Smooth muscle cell of trachea (primary cell): ENCODE measurements around the gene RAB6B. TPM values are rescaled to one million over a fixed set of nuclear protein-coding genes. Genes with fewer than 3 reads are reported as not detected.

Source experiments
- total RNA-seq: library from RNA; depleted of rRNA; stranded (reverse); fragments of >200 nt; gene quantifications from 2 replicates; pipeline ENCODE4 v1.2.1, GENCODE V29; 2014

Gene RAB6B
- 0.44 and 1.2 TPM in 2 replicates for total RNA-seq

DNA sequence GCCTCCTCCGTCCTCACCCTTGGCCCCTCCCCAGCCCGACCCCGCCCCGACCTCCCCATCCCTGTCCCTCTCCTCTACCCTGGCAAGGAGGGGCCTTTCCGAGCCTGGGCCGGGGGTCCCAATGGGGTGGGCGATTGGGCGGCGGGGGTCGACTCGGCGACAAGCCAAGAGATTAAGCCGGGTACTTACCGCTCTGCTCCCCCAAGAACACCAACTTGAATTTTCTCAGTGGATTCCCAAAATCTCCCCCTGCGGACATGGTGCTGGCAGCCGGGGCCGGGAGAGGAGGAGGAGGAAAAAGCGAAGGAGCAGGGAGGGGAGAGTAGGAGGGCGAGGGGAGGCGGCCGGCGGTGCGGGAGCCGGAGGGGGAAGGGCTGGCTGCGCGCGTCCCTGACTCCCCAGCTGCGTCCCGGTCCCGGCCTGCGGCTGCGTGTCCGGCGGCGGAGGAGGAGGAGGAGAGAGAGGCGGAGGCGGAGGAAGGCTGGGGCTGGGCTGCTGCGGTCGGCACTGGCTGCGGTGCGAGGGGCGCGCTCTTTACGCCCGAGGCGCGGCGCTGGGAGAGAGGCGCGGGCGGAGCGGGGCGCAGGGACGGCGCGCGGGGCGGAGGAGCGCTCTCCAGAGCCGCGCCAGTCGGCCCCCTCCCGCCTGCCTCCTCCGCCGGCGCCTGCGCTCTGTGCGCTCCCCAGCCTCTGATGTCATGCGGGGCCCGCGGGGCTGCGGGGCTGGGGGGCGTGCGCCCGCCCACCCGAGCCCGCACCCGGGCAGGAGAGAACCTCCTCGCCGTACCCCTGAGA is at the start of gene RAB6B:
TSS of gene RAB6B (minus strand) at position 675 of the 794 bp plus-strand sequence. CDS start at position 259, 416 bp downstream.

DNA sequence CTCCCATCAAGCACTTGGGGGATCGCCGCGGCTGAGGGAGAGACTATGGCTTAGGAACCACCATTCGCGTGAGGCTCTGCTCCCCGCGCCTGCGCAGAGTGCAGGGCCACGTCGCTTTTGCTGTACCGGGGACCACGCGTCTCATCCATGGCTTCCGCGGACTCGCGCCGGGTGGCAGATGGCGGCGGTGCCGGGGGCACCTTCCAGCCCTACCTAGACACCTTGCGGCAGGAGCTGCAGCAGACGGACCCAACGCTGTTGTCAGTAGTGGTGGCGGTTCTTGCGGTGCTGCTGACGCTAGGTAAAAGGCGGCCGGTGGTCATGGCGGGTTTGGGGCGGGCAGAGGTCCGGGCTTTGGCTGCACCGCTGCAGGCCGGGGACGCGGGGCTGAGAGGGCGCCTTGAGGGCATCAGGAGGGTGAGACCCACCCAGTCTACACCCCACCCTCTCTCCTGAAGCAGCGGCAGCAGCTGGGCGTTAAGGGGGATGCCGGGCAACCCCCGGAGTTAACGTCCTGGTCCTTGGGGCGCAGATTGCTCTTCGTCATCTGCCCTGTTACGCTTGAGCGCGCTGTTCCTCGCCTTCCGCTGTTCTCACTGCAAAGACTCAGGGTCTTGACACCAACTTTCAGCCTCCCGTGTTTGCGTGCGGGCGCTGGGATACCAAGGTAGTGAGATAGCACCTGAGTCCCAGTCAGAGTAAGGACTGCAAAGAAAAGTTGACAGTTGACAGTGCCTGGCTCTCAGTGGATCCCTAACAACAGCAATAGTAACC is 89.8 kb downstream of the RAB6B start, which contains the start of gene SRPRB:
TSS of gene SRPRB (plus strand) at position 114 of the 774 bp plus-strand sequence. CDS start at position 148, 34 bp downstream.

Other genes with a start within 250 kb of the RAB6B start
- 18.0 and 39.4 TPM in 2 replicates for gene TOPBP1, start 233.9 kb downstream of the RAB6B start, total RNA-seq
- 0.17 TPM in 1 of 2 replicates, not detected in the other for gene TF, start 149.5 kb downstream of the RAB6B start, total RNA-seq
- gene SRPRB, start 90.1 kb downstream of the RAB6B start, total RNA-seq = 59.5 and 89.0 TPM in 2 replicates
- gene SLCO2A1, start 134.0 kb upstream of the RAB6B start, total RNA-seq = not detected in 2 replicates